NCI-H526 (cell line): ENCODE measurements around the gene FXR1.
"Not testable (repeated sequence)": the region's sequence is repeated elsewhere in the genome, so short reads cannot be mapped to it uniquely, and the experiment has no call there.

Source experiments
- DNase-seq, 2 experiments: peaks; one replicate each; lab custom pipeline; 2025; lab: John Stamatoyannopoulos, UW

FXR1 gene

DNA sequence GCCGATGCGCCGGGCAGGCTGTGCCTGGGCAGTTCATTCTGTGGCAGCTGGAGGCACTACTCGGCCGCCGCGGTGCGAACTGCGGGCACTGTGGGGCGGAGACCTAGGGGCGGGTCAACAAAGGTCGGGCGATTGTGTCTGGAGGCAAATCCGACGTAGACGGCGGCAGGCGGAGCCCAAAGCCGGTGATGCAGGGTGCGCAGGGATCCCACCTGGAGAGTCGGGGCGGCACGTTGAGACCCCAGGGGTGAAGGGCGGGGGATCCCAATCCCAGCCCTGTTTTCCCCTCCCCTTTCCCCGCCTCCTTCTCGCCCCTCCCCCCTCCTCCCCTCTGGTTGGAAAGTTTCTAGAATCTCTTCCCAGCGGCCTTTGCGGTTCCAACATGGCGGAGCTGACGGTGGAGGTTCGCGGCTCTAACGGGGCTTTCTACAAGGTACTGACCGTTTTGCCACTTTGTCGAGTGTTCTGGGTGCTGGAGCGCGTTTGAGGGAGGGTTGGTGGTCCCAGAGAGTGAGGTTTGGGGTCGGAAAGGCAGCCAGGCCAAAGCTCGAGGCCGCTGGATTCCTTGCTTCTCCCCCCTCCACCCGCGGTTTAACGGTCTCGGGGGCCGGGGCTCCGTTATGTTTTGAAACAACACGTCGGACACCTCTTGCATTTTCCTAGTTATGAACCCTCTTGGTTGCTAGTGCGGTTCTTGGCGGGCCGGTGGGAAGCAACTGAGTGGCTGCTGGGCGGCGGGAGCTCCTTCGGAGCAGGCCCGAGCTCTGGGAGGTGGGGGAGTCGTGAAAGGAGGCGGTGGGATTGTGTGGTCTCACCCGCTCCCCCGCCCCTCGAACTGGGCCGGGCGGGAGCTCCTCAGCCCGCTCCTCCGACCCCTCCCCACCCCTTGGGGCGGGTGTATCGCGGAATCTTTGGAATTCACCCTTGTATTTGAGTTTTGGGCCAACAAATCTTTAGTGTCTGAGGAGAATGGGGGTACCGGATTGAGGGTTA, at the start of gene FXR1:
Gene FXR1 (plus strand): TSS at position 367 of the 993 bp plus-strand sequence. CDS start 16 bp downstream, at position 383.
- peak; percentile 86 to 96 for DNase-seq

DNA sequence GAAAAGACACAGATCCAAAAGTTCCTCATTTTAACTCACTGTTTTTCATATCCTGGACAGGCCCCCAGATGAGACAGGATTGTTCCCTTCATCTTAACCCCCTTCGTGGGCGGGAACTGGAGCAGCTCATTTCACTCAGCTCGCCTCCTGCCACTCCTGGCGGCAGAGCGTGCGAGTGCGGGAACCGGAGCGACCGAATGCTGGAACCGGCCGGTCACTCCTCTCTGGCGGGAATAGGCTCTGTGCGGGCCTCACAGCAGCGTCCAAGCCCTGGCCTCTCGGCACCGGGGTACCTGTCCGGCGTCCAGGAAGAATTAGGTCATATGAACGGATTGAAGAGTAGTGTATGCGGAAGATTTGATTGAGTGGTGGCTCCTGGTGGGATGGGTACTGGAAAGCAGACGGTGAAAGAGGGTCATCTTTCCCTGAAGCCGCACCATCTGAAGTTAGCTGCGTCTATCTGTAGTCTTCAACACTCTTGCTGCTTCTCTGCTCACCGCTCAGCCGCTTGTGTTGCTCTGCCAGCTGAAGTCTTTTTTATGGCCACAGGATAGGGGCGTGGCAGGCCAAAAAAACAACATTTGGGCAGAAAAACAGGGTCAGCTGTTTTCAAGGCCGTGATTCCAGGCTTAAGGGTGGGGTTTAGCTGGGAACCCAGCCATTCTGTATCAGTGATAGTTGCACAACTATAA, 42.3 kb upstream of the FXR1 start:
- no peak for DNase-seq

- DNase-seq: no peak
Measured at GRCh38 chr3:180871901-180872300, 40.6 kb upstream of the FXR1 start.

DNA sequence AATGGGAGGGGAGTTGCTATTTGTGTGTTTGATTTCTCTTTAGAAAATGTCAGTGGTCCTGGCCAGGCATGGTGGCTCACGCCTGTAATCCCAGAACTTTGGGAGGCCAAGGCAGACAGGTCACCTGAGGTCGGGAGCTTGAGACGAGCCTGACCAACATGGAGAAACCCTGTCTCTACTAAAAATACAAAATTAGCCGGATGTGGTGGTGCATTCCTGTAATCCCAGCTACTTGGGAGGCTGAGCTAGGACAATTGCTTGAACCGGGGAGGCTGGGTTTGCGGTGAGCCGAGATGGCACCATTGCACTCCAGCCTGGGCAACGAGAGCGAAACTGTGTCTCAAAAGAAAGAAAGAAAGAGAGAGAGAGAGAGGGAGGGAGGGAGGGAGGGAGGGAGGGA, 40.0 kb upstream of the FXR1 start:
- DNase-seq: not testable (repeated sequence)

GRCh38 chr3:180875124-180875698, 37.3 kb upstream of the FXR1 start:
- DNase-seq: no peak

- no peak for DNase-seq
Measured at GRCh38 chr3:180881065-180881801, 31.2 kb upstream of the FXR1 start.

- no peak for DNase-seq
Measured at GRCh38 chr3:180882115-180882514, 30.4 kb upstream of the FXR1 start.

DNA sequence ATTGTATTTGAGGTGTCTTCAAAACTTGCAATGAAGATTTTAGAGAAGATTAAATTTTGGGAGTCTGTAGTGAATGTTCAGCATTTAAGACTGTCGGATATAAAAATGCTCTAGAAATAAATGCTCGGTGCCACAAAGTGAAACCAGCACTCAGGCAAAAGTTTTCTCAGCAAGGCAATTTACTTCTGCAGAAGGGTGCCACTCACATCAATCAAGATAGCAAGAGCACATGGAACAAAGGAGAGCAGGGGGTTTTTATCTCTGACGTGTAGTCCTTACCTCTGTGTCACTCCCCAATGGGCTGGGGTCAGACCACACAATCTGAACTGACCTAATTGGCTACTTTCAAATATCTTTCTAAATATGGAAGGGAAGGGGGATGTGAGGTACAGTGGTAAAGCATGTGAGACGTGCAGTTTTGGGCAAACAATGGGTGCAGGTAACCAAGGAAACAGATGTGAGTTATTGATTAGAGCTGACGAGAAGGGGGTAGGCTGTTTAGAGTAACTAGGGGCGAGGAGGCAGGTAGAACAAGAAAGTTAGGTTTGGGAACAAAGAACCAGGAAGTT, 23.4 kb upstream of the FXR1 start:
- DNase-seq: no peak

GRCh38 chr3:180898572-180898971, 13.9 kb upstream of the FXR1 start:
- no peak for DNase-seq

- no peak for DNase-seq
Measured at GRCh38 chr3:180909369-180910127, 2.9 kb upstream of the FXR1 start.

GRCh38 chr3:180910823-180911222, 1.6 kb upstream of the FXR1 start:
- no peak for DNase-seq

DNA sequence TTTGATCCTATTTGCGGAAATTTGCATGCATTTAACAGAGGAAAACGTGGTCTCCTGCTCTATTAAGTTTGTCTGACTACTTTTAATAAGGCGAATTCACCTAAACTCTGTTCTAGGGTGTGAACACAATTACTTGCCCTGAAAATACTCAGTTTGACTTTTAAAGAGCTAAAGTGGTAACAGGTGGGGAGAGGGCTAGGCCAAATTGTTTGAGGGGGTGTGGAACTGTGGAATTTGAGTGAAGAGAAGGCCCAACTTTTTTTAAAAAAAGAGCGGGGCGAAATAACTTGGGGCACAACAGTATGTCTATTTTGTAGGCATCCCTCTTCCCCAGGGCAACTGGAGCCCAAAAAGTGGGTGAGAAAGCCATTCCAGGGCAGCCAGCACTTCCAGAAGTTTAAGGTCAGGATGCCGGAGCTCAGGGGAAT, 580 bp upstream of the FXR1 start:
- DNase-seq: peak in 1 of 2 experiments; percentile 29

- DNase-seq: peak in 1 of 2 experiments; percentile 1
Measured at GRCh38 chr3:180913581-180914404, 1.3 kb downstream of the FXR1 start.

- no peak for DNase-seq
Measured at GRCh38 chr3:180918542-180918941, 6.1 kb downstream of the FXR1 start.

DNA sequence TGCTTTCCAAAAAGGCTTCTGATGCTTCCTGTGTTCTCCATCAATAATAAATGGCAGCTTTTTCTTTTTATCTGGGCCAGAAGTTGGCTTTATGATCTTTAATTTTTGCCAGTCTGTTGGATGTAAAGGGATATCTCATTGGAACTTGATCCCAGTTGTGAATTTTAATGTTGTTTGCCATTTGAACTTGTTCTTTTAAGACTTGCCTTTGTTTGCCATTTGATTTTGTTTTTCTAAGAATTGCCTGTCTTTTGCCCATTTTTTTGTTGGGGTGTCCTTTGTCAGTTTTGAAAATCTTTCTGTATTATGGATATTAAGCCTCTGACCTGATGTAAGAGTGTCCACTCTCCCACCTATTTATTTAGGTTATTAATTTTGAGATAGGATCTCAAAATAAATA, 9.8 kb downstream of the FXR1 start:
- DNase-seq: no peak

DNA sequence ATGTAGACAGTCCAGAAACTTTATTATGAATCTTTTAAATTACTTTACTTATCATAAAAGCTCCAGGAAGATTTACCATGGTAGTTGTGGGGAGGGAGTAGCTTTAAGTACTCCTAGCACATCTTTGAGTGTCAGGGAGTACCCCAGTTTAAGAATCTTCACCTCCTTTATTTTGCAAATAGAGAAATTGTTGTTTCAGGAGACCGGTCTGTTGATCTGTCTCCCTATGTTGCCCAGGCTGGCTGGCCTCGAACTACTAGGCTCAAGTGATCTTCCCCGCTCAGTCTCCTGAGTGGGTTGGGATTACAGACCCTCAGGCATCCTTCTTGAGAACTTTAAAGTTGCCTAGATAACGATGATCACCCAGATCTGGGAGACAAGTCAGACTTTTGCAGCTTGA, 11.1 kb downstream of the FXR1 start:
- DNase-seq: no peak

- DNase-seq: no peak
Measured at GRCh38 chr3:180926526-180926925, 14.1 kb downstream of the FXR1 start.

GRCh38 chr3:180929376-180929775, 16.9 kb downstream of the FXR1 start:
- DNase-seq: no peak

DNA sequence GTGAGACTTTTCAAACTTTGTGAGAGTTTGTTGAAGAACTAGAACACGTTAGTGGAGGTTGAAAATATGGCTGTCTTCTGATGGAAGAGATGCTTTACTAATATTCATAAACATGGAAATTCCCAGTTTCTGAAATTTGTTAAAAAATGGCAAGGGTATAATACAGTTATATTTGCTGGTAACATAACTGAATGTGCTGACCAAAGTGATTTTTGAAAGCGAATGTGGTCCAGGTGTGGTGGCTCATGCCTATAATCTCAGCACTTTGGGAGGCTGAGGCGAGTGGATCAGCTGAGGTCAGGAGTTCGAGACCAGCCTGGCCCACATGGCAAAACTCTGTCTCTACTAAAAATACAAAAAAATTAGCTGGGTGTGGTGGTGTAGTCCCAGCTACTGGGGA, 18.1 kb downstream of the FXR1 start:
- no peak for DNase-seq

DNA sequence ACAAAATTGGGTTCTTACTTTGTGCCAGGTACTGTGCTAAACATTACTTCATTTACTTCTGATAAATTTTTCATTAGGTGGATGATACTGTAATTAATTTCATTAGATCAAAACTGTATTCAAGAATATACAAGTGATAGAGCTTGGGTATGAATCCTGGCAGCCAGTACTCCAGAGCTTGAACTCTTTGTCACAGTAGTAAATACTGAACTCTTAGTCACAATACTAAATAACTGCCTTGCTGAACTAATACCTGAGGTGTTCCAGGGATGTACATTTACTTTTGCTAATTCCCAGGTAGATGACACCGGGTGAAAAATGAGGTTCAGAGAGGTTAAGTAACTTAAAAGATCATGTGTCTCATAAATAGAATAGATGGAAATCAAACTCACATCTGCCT, 20.3 kb downstream of the FXR1 start:
- no peak for DNase-seq
